ENCODE data around the gene ZNF462. TPM values are rescaled to one million over a fixed set of nuclear protein-coding genes. Genes with fewer than 3 reads are reported as not detected.

The ZNF462 gene
- total and polyA plus RNA-seq, 2 experiments from 2014 or later = 40.0 to 101 TPM

GRCh38 chr9:106867286-106867685 is 4.3 kb downstream of the ZNF462 start (continued):
- TF ChIP-seq, protein P1, sequence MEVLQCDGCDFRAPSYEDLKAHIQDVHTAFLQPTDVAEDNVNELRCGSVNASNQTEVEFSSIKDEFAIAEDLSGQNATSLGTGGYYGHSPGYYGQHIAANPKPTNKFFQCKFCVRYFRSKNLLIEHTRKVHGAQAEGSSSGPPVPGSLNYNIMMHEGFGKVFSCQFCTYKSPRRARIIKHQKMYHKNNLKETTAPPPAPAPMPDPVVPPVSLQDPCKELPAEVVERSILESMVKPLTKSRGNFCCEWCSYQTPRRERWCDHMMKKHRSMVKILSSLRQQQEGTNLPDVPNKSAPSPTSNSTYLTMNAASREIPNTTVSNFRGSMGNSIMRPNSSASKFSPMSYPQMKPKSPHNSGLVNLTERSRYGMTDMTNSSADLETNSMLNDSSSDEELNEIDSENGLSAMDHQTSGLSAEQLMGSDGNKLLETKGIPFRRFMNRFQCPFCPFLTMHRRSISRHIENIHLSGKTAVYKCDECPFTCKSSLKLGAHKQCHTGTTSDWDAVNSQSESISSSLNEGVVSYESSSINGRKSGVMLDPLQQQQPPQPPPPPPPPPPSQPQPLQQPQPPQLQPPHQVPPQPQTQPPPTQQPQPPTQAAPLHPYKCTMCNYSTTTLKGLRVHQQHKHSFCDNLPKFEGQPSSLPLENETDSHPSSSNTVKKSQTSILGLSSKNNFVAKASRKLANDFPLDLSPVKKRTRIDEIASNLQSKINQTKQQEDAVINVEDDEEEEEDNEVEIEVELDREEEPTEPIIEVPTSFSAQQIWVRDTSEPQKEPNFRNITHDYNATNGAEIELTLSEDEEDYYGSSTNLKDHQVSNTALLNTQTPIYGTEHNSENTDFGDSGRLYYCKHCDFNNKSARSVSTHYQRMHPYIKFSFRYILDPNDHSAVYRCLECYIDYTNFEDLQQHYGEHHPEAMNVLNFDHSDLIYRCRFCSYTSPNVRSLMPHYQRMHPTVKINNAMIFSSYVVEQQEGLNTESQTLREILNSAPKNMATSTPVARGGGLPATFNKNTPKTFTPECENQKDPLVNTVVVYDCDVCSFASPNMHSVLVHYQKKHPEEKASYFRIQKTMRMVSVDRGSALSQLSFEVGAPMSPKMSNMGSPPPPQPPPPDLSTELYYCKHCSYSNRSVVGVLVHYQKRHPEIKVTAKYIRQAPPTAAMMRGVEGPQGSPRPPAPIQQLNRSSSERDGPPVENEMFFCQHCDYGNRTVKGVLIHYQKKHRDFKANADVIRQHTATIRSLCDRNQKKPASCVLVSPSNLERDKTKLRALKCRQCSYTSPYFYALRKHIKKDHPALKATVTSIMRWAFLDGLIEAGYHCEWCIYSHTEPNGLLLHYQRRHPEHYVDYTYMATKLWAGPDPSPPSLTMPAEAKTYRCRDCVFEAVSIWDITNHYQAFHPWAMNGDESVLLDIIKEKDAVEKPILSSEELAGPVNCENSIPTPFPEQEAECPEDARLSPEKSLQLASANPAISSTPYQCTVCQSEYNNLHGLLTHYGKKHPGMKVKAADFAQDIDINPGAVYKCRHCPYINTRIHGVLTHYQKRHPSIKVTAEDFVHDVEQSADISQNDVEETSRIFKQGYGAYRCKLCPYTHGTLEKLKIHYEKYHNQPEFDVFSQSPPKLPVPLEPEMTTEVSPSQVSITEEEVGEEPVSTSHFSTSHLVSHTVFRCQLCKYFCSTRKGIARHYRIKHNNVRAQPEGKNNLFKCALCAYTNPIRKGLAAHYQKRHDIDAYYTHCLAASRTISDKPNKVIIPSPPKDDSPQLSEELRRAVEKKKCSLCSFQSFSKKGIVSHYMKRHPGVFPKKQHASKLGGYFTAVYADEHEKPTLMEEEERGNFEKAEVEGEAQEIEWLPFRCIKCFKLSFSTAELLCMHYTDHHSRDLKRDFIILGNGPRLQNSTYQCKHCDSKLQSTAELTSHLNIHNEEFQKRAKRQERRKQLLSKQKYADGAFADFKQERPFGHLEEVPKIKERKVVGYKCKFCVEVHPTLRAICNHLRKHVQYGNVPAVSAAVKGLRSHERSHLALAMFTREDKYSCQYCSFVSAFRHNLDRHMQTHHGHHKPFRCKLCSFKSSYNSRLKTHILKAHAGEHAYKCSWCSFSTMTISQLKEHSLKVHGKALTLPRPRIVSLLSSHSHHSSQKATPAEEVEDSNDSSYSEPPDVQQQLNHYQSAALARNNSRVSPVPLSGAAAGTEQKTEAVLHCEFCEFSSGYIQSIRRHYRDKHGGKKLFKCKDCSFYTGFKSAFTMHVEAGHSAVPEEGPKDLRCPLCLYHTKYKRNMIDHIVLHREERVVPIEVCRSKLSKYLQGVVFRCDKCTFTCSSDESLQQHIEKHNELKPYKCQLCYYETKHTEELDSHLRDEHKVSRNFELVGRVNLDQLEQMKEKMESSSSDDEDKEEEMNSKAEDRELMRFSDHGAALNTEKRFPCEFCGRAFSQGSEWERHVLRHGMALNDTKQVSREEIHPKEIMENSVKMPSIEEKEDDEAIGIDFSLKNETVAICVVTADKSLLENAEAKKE (CRISPR knock-in tag; IDR thresholded peaks at IDR 0.05) = no peak
- TF ChIP-seq ZNF331 (CRISPR knock-in tag; IDR thresholded peaks at IDR 0.05; ENCODE audit: low read depth) = no peak
- no peak for TF ChIP-seq EZH2phosphoT487 (IDR thresholded peaks at IDR 0.05; ENCODE audit: unreplicated experiment)
- TF ChIP-seq CTCF (conservative IDR thresholded peaks at IDR 0.05; ENCODE audit: low read depth in 2 of 2) = no peak
- TF ChIP-seq NANOG (IDR thresholded peaks at IDR 0.05; ENCODE audit: borderline replicate concordance) = no peak
- no peak for TF ChIP-seq STAT1 (IDR thresholded peaks at IDR 0.05; ENCODE audit: unreplicated experiment)
- TF ChIP-seq JUNB (IDR thresholded peaks at IDR 0.05; ENCODE audit: unreplicated experiment) = no peak
- TF ChIP-seq CREB1 (CRISPR knock-in tag; IDR thresholded peaks at IDR 0.05; ENCODE audit: low read depth) = no peak
- TF ChIP-seq POLR2AphosphoS5 (IDR thresholded peaks at IDR 0.05; ENCODE audit: low read depth) = no peak
